Lower lobe of right lung (tissue), 2 donors: ENCODE data around the gene SAPCD2. TPM values are rescaled to one million over a fixed set of nuclear protein-coding genes. Genes with fewer than 3 reads are reported as not detected.

Experiments used
- ATAC-seq, 2 donors: fragments of 200-7000 bp; cut with Tn5 transposase; one replicate each; pipeline ENCODE4 v1.9.1; 2020 to 2022; ENCODE audit warnings: mild to moderate bottlenecking in 2 of 2, moderate library complexity in 2 of 2
- DNase-seq: peaks from one replicate; pipeline ENCODE4 v3.0.0-alpha.2; 2020
- H3K27ac ChIP-seq: fragments of 200-600 bp; one replicate; pipeline ENCODE4 v1.8.0; 2022
- H3K27me3 ChIP-seq: fragments of 200-600 bp; one replicate; pipeline ENCODE4 v1.8.0; 2022; ENCODE audit warnings: low read depth
- H3K36me3 ChIP-seq: fragments of 200-600 bp; one replicate; pipeline ENCODE4 v1.8.0; 2022; ENCODE audit warnings: mild to moderate bottlenecking
- H3K4me1 ChIP-seq: fragments of 200-600 bp; one replicate; pipeline ENCODE4 v1.8.0; 2022
- H3K4me3 ChIP-seq: fragments of 200-600 bp; one replicate; pipeline ENCODE4 v1.8.0; 2022; ENCODE audit warnings: mild to moderate bottlenecking
- H3K9me3 ChIP-seq: fragments of 200-600 bp; one replicate; pipeline ENCODE4 v1.8.0; 2022
- intact Hi-C: fragments of 100-400 bp; cut with DNase I; formaldehyde crosslinking; loops from one replicate; pipeline ENCODE4 v1.11.0; 2022
- total RNA-seq: library from RNA; stranded (reverse); fragmentation: NEBNext Ultra II Directional; extraction: Animal tissue kit (Norgen Biotek cat#: 25700); gene quantifications from one replicate; pipeline ENCODE4 v1.2.1, GENCODE V29; 2021
- TF ChIP-seq, protein P1 (sequence below): fragments of 200-600 bp; IDR thresholded peaks from one replicate; pipeline ENCODE4 v1.8.0; 2022; ENCODE audit warnings: antibody characterized with exemption, mild to moderate bottlenecking
- donor health status: DM: no; HTN: yes; CAD: no; lungs with severe emphysema.

Gene SAPCD2
- total RNA-seq, 1 donor from 2014 or later, result 0.86 TPM

DNA sequence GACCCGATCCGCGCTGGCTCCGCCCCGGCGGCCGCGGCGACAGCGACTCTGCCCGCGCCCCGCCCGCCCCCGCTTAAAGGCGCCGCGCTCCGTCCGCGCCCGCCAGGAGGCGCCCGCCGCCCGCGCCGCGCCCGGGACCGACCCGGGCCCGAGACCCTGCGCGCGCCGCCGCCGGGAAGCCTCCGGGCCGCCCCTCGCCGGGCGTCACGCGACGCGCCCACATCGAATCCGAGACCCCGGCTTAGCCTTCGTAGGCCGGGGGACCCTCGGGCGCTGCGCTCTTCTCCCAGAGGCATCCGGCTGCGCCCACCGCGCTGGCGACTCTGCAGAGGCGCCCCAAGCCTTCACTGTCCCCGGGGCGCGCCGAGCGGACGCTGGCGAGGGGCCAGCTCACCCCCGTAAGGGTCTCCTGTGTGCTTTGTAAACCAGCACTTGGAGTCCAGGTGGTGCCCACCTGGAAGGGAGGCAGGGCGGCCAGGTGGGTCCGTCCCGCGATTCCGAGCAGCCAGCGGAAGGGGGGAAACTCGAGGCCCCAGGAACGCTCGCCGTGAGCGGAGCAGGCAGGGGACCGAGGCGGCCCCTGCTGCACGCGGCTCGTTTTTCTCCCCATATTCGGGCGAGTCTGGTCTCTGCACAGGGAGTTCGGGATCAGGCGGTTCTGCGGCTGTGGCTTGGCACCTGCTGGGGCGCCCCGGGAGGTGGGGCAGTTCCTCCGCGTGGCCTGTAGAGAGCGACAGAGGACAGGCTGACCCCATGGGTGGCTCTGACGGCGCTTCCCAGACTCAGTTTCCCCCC, 41.9 kb downstream of the SAPCD2 start:
- H3K36me3 ChIP-seq, result no peaks in the 10 kb centered on the region
- TF ChIP-seq, protein P1, sequence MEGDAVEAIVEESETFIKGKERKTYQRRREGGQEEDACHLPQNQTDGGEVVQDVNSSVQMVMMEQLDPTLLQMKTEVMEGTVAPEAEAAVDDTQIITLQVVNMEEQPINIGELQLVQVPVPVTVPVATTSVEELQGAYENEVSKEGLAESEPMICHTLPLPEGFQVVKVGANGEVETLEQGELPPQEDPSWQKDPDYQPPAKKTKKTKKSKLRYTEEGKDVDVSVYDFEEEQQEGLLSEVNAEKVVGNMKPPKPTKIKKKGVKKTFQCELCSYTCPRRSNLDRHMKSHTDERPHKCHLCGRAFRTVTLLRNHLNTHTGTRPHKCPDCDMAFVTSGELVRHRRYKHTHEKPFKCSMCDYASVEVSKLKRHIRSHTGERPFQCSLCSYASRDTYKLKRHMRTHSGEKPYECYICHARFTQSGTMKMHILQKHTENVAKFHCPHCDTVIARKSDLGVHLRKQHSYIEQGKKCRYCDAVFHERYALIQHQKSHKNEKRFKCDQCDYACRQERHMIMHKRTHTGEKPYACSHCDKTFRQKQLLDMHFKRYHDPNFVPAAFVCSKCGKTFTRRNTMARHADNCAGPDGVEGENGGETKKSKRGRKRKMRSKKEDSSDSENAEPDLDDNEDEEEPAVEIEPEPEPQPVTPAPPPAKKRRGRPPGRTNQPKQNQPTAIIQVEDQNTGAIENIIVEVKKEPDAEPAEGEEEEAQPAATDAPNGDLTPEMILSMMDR, result peak; percentile 7
- no peaks in the 10 kb centered on the region for H3K9me3 ChIP-seq
- H3K4me1 ChIP-seq, result peaks cover 62% of the 10 kb centered on the region
- H3K27me3 ChIP-seq, result no peaks in the 10 kb centered on the region
- peak; percentile 82 for DNase-seq
- peak; percentile 55 to 68 for ATAC-seq
- H3K4me3 ChIP-seq, result peak overlapping the region; percentile 68
- intact Hi-C loops, result no loop called here
- H3K27ac ChIP-seq, result peak overlapping the region; percentile 44

DNA sequence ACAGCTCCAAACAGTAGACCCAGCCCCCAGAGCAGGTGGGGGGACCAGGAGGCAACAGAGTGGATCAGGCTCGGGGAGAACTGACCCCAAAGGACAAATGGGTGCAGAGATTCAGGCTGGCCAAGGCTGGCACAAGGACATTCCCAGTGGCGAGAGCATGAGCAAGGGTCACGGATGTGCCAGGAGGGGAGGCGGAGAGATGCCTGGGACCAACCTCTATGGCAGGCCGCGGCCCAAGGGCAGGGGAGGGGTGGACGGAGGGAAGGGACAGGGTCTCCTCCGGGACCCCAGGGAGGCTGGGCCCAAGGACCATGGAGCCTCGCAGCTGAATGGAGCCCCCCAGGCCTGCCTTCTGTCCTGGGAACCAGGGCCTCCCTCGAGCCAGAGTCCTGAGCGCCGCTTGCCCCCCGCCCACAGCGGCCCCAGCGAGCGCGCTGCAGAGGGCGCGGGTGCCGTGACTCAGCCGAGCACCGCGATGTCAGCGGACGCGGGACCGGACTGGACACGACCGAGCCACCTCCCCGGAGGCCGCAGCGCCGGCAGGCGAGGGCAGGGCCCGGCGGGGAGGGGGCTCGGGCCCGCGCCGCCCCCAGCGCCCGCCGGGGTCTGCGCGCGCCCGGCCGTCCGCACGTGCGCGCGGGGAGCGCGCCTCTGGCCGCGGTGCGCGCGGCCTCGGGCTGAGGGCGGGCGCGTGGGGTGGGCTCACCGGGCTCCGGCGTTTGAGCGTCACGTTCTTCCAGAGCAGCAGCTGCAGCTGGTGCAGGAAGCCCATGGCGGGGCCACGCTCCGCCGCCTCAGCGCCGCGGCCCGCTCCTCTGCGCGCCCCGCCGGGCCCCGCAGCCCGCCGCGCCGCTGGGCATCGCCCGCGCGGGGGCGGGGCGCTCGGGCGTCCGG, 42.7 kb downstream of the SAPCD2 start, which contains the start of gene ABCA2:
Gene ABCA2 (minus strand): TSS at position 869 of the 894 bp plus-strand sequence. CDS start 97 bp downstream, at position 772.
- TF ChIP-seq, protein P1, result no peak
- DNase-seq, result no peak
- Histone ChIP-seq H3K27me3 (no peaks in the 10 kb centered on the region), H3K4me1 (peaks cover 60% of the 10 kb centered on the region), H3K4me3 (peak within 1 kb of the TSS; percentile 68), H3K9me3 (no peaks in the 10 kb centered on the region), H3K27ac (peak within 1 kb of the TSS; percentile 64), H3K36me3 (no peaks in the 10 kb centered on the region)
- intact Hi-C loops, result no loop called here
- ATAC-seq, result no peak

DNA sequence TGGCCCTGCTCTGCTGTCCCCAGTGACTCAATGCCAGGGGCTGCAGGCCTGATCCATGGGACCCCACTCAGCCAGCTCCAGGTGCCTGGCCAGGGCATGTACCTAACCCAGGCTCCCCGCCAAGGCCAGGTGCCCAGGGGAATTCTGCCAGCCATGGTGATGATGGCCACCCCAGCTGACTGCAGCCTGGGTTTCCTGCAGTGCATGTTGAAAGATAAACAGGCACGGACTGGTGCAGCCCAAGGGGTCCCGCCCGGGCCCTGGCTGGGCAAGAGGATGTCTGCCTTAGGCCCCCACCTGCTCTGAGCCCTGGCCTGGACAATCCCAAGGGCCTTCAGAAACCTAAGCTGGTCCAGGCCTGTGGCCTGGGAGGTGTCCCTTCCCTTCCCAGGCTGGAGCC, 43.5 kb downstream of the SAPCD2 start:
- intact Hi-C loops, result no loop called here
- TF ChIP-seq, protein P1, result no peak
- no peaks in the 10 kb centered on the region for H3K9me3 ChIP-seq
- no peaks in the 10 kb centered on the region for H3K27me3 ChIP-seq
- ATAC-seq, result no peak
- no peaks in the 10 kb centered on the region for H3K36me3 ChIP-seq
- peaks cover 52% of the 10 kb centered on the region for H3K4me1 ChIP-seq
- no peak for DNase-seq
- peak overlapping the region; percentile 59 for H3K4me3 ChIP-seq
- peak overlapping the region; percentile 64 for H3K27ac ChIP-seq

DNA sequence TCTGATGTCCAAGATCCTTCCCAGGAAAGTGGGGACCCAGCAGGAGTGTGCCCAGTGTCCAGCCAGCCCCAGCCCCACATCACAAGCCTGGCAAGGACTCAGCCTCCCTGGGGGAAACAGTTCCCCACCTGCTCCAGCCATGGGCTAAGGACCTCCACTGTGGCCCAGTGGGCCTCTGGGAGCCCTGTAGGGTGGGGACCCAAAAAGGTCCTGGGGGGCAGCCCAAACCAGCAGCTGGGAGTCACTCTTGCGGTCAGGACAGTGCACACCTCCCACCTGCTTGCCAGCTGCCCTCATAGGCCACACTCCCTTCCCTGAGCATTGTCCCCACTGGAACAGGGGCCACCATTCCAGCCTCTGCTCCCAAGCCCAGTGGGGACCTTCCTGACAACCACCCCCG, 44.0 kb downstream of the SAPCD2 start:
- ATAC-seq, result no peak
- no peak overlapping the region for H3K4me3 ChIP-seq

DNA sequence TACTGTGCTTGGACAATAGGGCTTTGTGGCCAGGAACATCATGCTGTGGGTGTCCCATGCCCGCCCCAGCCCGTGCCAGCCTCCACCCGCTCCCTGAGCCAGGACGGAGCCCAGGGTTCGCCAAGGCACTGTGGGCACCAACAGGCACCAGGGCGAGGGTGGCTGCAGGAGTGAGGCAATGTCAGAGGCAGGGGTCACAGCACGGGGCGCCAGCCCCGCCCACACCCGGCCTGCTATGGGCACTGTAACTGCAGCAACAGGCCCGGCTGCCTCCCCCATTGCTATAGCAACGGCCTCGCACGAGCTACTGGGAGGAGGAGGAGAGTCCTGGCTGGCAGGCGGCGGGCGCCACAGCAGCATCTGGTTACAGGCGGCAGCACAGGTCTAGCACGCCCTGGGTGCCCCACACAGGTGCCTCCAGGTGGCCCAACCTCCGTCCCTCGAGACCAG, 44.8 kb downstream of the SAPCD2 start:
- Histone ChIP-seq H3K9me3 (no peaks in the 10 kb centered on the region), H3K36me3 (peaks cover 3% of the 10 kb centered on the region), H3K27me3 (no peaks in the 10 kb centered on the region), H3K27ac (no peak overlapping the region), H3K4me3 (no peak overlapping the region), H3K4me1 (peaks cover 42% of the 10 kb centered on the region)
- TF ChIP-seq, protein P1, result no peak
- DNase-seq (no peak), ATAC-seq (no peak)
- intact Hi-C loops, result no loop called here

More for the DNA sequence above, 44.0 kb downstream of the SAPCD2 start:
- Histone ChIP-seq H3K27ac (no peak overlapping the region), H3K9me3 (no peaks in the 10 kb centered on the region), H3K4me1 (peaks cover 50% of the 10 kb centered on the region), H3K36me3 (no peaks in the 10 kb centered on the region), H3K27me3 (no peaks in the 10 kb centered on the region)
- intact Hi-C loops, result no loop called here
- DNase-seq, result no peak
- TF ChIP-seq, protein P1, result no peak
